WI38 (cell line): ENCODE measurements around the gene SCN3B.

ENCODE experiments used
- H3K4me3 ChIP-seq: 2 replicates; pipeline ENCODE4 v1.5.1; 2011; ENCODE audit warnings: low read depth, mild to moderate bottlenecking, control low read depth, low read length
- CTCF ChIP-seq: IDR thresholded peaks from 2 replicates; pipeline ENCODE4 v1.5.1; 2012; ENCODE audit warnings: low read depth, mild to moderate bottlenecking, control low read depth, low read length

The SCN3B gene

GRCh38 chr11:123584186-123584585 is 70.2 kb downstream of the SCN3B start:
- H3K4me3 ChIP-seq: no peak overlapping the region
- no peak for TF ChIP-seq CTCF

- no peak overlapping the region for H3K4me3 ChIP-seq
- TF ChIP-seq CTCF: no peak
Measured at GRCh38 chr11:123582992-123583504, 71.4 kb downstream of the SCN3B start.

DNA sequence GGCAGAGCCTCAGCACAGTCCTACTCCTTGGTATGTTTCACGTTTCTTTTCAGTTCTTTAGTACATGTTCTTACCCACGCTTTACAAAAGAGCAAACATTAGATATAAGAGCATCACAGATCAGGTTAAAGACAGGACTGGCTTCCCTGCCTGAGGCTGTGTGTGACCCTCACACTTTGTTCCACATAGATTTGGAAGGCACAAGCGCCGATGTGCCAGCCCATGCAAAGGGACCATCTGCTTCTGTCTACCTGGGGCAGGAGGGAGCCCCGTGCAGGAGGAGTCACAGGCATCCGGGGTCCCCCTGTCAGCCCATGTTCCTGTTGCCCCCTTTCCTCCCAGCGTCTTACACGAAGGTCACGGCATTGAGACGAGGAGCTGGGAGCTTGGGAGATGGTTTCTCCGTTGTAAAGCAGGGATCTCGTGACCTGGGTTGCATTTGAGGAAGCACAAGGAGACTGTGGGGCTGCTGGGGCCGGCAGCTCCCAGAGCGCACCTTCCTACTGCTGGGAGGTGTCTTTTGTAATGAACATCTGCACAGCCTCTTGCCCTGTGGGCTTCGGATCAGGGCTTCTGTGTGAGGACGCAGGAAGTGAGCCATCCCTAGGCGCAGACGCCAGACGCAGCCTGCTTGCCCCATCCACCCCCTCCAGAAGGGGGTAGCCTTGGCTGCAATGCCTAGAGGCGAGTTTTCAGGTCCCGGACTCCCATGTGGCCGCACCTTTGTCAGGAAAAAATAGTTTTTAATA is 72.6 kb downstream of the SCN3B start:
- TF ChIP-seq CTCF: no peak
- H3K4me3 ChIP-seq: no peak overlapping the region

GRCh38 chr11:123580557-123581275 is 73.7 kb downstream of the SCN3B start:
- H3K4me3 ChIP-seq: no peak overlapping the region
- peak; percentile 98 for TF ChIP-seq CTCF

- TF ChIP-seq CTCF: no peak
- no peak overlapping the region for H3K4me3 ChIP-seq
Measured at GRCh38 chr11:123580137-123580536, 74.3 kb downstream of the SCN3B start.

- no peak for TF ChIP-seq CTCF
- H3K4me3 ChIP-seq: no peak overlapping the region
Measured at GRCh38 chr11:123579482-123579812, 75.0 kb downstream of the SCN3B start.
